Uterus (tissue), 4 donors: ENCODE data around the gene STAMBPL1. TPM values are rescaled to one million over a fixed set of nuclear protein-coding genes. Genes with fewer than 3 reads are reported as not detected.

Experiments
- DNase-seq, 2 donors: peaks; one replicate each; pipeline ENCODE4 v3.0.0-alpha.2; 2019 to 2020
- H3K27ac ChIP-seq, 2 donors: fragments of 200-600 bp; sonication (generic); 1 replicate in 1 of 2; 2 replicates in 1 of 2; pipeline ENCODE4 v1.5.1; 2016 to 2018
- H3K27me3 ChIP-seq, 2 donors: fragments of 200-600 bp; sonication (generic); one replicate each; pipeline ENCODE4 v1.5.1; 2018 to 2019; ENCODE audit warnings: control low read depth in 1 of 2
- H3K36me3 ChIP-seq, 2 donors: fragments of 200-600 bp; sonication (generic); one replicate each; pipeline ENCODE4 v1.5.1; 2019; ENCODE audit warnings: control low read depth in 1 of 2
- H3K4me1 ChIP-seq, 2 donors: fragments of 200-600 bp; sonication (generic); one replicate each; pipeline ENCODE4 v1.5.1; 2018 to 2019; ENCODE audit warnings: control low read depth in 1 of 2
- H3K4me3 ChIP-seq, 2 donors: fragments of 200-600 bp; sonication (generic); 1 replicate in 1 of 2; 2 replicates in 1 of 2; pipeline ENCODE4 v1.5.1; 2018 to 2019; ENCODE audit warnings: mild to moderate bottlenecking in 1 of 2
- H3K9me3 ChIP-seq, 2 donors: fragments of 200-600 bp; sonication (generic); one replicate each; pipeline ENCODE4 v1.5.1; 2019; ENCODE audit warnings: control low read depth in 1 of 2
- POLR2A ChIP-seq, 2 donors: fragments of 450-650 bp; IDR thresholded peaks; one replicate each; pipeline ENCODE4 v1.6.1; 2016; ENCODE audit warnings: antibody characterized with exemption in 2 of 2, mild to moderate bottlenecking in 1 of 2, moderate library complexity in 1 of 2
- intact Hi-C: fragments of 100-400 bp; cut with DNase I; formaldehyde crosslinking; loops from one replicate; pipeline ENCODE4 v1.15.1; 2023; ENCODE audit warnings: low total_unique reads
- total RNA-seq, 4 donors: library from RNA; depleted of rRNA in 3 of 4; stranded (reverse); fragments of >200 nt in 3 of 4; gene quantifications; one replicate each; pipeline versions ENCODE4 v1.1.0 to v1.2.4, GENCODE V29; 2014 to 2023
- TF ChIP-seq, protein P1 (sequence below), 4 experiments: fragments of 200-600 bp in 2 of 4; fragments of 450-650 bp in 2 of 4; sonication (generic) in 2 of 4; IDR thresholded peaks; one replicate each; pipeline ENCODE4 v1.5.1; 2016 to 2019; ENCODE audit warnings: antibody characterized with exemption in 4 of 4, mild to moderate bottlenecking in 2 of 4, moderate library complexity in 1 of 4
- donor health status: DM: yes; HTN: yes; CAD: no.

The STAMBPL1 gene
- total RNA-seq, 4 donors from 2014 or later = 3.8 to 23.6 (median 6.5) TPM

DNA sequence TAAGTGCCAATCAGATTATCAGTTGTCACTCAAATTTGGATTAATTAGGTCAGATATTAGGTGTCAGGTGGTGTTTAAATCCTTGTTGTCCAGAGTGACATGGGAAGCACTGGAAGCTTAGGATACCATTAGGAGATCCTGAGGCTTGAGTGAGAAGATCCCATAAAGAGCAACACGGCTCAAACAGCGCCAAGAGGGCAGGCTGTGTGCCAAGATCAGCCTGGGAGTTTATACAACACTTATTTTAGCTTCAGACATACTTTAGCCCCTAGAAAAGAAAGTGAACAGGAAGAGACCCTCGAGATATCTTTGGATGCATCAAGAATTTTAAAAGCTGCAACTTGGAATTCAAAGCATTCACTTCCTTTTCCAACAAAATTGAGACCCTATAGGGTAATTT is 86.8 kb downstream of the STAMBPL1 start:
- H3K36me3 ChIP-seq = no peaks in the 10 kb centered on the region
- no peaks in the 10 kb centered on the region for H3K9me3 ChIP-seq
- H3K27me3 ChIP-seq = no peaks in the 10 kb centered on the region
- no peak overlapping the region for H3K4me3 ChIP-seq
- TF ChIP-seq POLR2A (IDR thresholded peaks at IDR 0.05) = no peak
- TF ChIP-seq, protein P1, sequence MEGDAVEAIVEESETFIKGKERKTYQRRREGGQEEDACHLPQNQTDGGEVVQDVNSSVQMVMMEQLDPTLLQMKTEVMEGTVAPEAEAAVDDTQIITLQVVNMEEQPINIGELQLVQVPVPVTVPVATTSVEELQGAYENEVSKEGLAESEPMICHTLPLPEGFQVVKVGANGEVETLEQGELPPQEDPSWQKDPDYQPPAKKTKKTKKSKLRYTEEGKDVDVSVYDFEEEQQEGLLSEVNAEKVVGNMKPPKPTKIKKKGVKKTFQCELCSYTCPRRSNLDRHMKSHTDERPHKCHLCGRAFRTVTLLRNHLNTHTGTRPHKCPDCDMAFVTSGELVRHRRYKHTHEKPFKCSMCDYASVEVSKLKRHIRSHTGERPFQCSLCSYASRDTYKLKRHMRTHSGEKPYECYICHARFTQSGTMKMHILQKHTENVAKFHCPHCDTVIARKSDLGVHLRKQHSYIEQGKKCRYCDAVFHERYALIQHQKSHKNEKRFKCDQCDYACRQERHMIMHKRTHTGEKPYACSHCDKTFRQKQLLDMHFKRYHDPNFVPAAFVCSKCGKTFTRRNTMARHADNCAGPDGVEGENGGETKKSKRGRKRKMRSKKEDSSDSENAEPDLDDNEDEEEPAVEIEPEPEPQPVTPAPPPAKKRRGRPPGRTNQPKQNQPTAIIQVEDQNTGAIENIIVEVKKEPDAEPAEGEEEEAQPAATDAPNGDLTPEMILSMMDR (IDR thresholded peaks at IDR 0.05) = no peak
- DNase-seq = peak; percentile 68 to 74
- intact Hi-C loops = no loop called here
- H3K4me1 ChIP-seq = no peaks in the 10 kb centered on the region
- peak overlapping the region; percentile 82 to 95 for H3K27ac ChIP-seq

DNA sequence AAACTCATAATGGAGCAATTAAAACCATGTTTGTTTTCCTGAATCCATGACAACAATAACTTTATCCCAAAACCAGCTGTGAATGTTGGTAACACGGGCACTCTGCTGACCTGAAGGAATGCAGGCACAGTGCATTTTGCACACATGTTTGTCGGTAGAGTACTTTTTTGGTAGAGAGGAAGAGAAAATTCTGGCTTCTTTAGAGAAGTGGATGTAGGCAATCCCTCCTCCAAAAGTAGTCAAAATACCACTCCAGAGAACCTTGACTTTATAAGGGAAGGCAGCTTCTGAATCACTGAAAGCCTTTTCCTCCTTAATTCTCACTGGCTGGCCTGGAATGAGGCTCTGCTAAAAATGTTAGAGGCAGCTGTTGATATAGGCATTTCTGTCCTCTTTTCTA is 88.3 kb downstream of the STAMBPL1 start:
- Histone ChIP-seq H3K27me3 (no peaks in the 10 kb centered on the region), H3K9me3 (no peaks in the 10 kb centered on the region), H3K4me3 (no peak overlapping the region), H3K27ac (peak overlapping the region; percentile 82 to 95), H3K36me3 (no peaks in the 10 kb centered on the region), H3K4me1 (no peaks in the 10 kb centered on the region)
- intact Hi-C loops = no loop called here
- TF ChIP-seq, protein P1 (IDR thresholded peaks at IDR 0.05) = no peak
- TF ChIP-seq POLR2A (IDR thresholded peaks at IDR 0.05) = peak; percentile 6 to 28
- DNase-seq = no peak

DNA sequence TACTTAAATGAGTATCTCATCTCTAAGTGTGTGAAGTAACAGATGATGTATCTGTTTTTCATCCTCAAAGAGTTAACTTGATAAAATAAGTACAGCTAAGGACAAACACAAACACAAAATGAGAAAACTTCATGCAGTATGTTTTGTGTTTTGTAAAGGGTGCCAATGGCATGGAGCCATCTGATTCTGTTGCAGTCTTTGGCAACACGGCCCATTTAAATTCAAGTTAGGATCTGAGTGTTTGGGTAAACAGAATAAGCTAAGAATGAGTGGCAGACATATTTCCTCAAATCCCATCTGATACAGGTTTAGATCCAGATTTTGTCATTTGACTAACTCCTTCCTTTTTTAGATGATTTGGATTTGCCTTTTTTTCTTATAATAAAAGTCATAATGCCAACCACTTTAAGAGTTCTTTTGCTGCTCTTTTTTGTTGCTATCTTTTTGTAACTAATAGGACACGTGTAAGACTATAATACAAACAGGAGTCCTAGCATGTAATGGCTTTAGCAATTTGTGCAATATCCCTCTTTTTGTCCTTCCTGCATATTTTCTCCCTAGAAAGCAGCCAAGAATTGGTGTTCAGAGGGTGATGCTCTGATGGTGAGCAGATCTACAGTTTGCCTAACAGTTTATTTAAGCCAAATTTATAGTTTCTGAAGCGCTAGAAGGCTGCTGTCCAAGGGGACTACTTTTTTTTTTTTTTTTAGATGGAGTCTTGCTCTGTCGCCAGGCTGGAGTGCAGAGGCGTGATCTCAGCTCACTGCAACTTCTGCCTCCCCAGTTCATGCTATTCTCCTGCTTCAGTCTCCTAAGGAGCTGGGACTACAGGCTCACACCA is 91.4 kb downstream of the STAMBPL1 start:
- peak in 1 of 2 donors; percentile 40 for DNase-seq
- H3K27me3 ChIP-seq = no peaks in the 10 kb centered on the region

More for the DNA sequence above, 91.4 kb downstream of the STAMBPL1 start:
- peak in 1 of 2 donors; percentile 12 for TF ChIP-seq POLR2A (IDR thresholded peaks at IDR 0.05)
- TF ChIP-seq, protein P1 (IDR thresholded peaks at IDR 0.05) = no peak
- Histone ChIP-seq H3K4me3 (no peak overlapping the region), H3K27ac (peak overlapping the region; percentile 82 to 95), H3K36me3 (no peaks in the 10 kb centered on the region), H3K9me3 (no peaks in the 10 kb centered on the region), H3K4me1 (peaks cover 4 to 7% of the 10 kb centered on the region in 2 donors)
- intact Hi-C loops = no loop called here

Other genes starting within 250 kb of the STAMBPL1 start
- 1 to 10 TPM in 1 of 4 donors, under 1 TPM in 1, not detected in 2; 0.88 to 4.4 TPM for gene LIPF, start 215.8 kb upstream of the STAMBPL1 start, total RNA-seq
- not detected for gene LIPK, start 174.0 kb upstream of the STAMBPL1 start, total RNA-seq
- gene LIPN, start 120.2 kb upstream of the STAMBPL1 start, total RNA-seq = not detected
- not detected for gene LIPM, start 77.5 kb upstream of the STAMBPL1 start, total RNA-seq
- gene ANKRD22, start 28.4 kb upstream of the STAMBPL1 start, total RNA-seq = under 1 TPM in 1 of 4 donors, not detected in 3; 0.48 TPM
- 1,000 to 10,000 TPM; 2,685 to 5,347 (median 3,837) TPM for gene ACTA2, start 72.5 kb downstream of the STAMBPL1 start, total RNA-seq
- gene FAS, start 110.6 kb downstream of the STAMBPL1 start, total RNA-seq = 100 to 1,000 TPM in 1 of 4 donors, 10 to 100 TPM in 3; 14.4 to 133 (median 48.7) TPM